Mucosa of descending colon (tissue), 3 donors: ENCODE data around the gene SRGAP3. TPM values are rescaled to one million over a fixed set of nuclear protein-coding genes. Genes with fewer than 3 reads are reported as not detected.

ENCODE experiments used
- ATAC-seq: fragments of 200-7000 bp; cut with Tn5 transposase; one replicate; pipeline ENCODE4 v1.9.1; 2020; ENCODE audit warnings: mild to moderate bottlenecking, moderate library complexity
- DNase-seq, 3 donors: peaks; one replicate each; pipeline ENCODE4 v3.0.0-alpha.2; 2020
- H3K36me3 ChIP-seq: fragments of 200-600 bp; one replicate; pipeline ENCODE4 v1.8.0; 2021; ENCODE audit warnings: low read depth, mild to moderate bottlenecking
- H3K4me1 ChIP-seq: fragments of 200-600 bp; one replicate; pipeline ENCODE4 v1.8.0; 2021; ENCODE audit warnings: low read depth, mild to moderate bottlenecking
- H3K4me3 ChIP-seq: fragments of 200-600 bp; one replicate; pipeline ENCODE4 v1.8.0; 2021; ENCODE audit warnings: mild to moderate bottlenecking
- H3K9me3 ChIP-seq: fragments of 200-600 bp; one replicate; pipeline ENCODE4 v1.8.0; 2021; ENCODE audit warnings: mild to moderate bottlenecking
- intact Hi-C, 2 donors: fragments of 100-400 bp; cut with DNase I in 1 of 2; cut with micrococcal nuclease in 1 of 2; formaldehyde crosslinking; loops; one replicate each; pipeline versions ENCODE4 v1.11.0 to v1.11.1; 2022; cut with DNase I, micrococcal nuclease
- total RNA-seq, 3 donors: library from RNA; stranded (reverse); fragmentation: NEBNext Ultra II Directional in 2 of 3; extraction: Animal tissue kit (Norgen Biotek cat#: 25700) in 2 of 3; gene quantifications; one replicate each; pipeline versions ENCODE4 v1.2.1 to v1.2.4, GENCODE V29; 2021 to 2023
- TF ChIP-seq, protein P1 (sequence below): fragments of 200-600 bp; IDR thresholded peaks from one replicate; pipeline ENCODE4 v1.8.0; 2022; ENCODE audit warnings: antibody characterized with exemption, mild to moderate bottlenecking
- donor health status: DM: no; HTN: no; CAD: no; lungs with moderate emphysema.
- donor health status: DM: no; HTN: no; CAD: no.
- donor health status: DM: no; HTN: yes; CAD: no.

The SRGAP3 gene
- total RNA-seq, 3 donors from 2014 or later, result 6.4 to 9.0 (median 8.6) TPM

DNA sequence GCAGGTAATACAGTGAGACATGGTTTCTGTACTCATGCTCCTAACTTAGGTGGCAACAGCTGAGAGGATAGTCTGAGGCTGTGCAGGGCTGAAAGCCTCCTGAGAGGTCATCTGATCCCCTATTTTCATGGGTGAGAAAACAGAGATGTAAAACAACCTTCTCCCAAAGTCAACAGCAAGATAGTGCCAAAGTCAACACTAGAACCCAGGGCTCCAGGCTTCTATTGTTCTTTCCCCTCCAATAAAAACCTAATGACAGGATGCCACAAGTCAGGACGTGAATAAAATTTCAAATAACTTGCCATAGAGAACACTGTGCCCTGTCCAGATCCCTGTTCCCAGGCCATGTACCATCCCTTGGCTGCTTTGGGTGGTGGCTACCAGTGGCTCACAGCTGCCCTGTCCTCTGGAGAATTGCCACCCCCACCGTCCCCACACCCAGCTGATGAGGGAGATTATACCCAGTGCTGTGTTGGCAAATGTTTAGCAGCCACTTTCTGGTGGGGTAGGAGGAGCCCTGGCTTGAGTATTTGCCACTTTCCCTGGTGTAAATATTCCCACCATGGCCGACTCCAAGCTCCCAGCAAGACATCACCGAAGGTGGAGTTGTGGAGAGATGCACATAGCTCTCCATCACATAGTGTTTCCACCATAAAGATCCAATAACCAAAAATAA is 54.8 kb downstream of the SRGAP3 start:
- intact Hi-C loops, result no loop called here
- Histone ChIP-seq H3K9me3 (no peaks in the 10 kb centered on the region), H3K36me3 (no peaks in the 10 kb centered on the region), H3K4me1 (peaks cover 2% of the 10 kb centered on the region), H3K4me3 (no peak overlapping the region)
- TF ChIP-seq, protein P1, sequence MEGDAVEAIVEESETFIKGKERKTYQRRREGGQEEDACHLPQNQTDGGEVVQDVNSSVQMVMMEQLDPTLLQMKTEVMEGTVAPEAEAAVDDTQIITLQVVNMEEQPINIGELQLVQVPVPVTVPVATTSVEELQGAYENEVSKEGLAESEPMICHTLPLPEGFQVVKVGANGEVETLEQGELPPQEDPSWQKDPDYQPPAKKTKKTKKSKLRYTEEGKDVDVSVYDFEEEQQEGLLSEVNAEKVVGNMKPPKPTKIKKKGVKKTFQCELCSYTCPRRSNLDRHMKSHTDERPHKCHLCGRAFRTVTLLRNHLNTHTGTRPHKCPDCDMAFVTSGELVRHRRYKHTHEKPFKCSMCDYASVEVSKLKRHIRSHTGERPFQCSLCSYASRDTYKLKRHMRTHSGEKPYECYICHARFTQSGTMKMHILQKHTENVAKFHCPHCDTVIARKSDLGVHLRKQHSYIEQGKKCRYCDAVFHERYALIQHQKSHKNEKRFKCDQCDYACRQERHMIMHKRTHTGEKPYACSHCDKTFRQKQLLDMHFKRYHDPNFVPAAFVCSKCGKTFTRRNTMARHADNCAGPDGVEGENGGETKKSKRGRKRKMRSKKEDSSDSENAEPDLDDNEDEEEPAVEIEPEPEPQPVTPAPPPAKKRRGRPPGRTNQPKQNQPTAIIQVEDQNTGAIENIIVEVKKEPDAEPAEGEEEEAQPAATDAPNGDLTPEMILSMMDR, result no peak
- peak; percentile 82 for ATAC-seq
- peak in 1 of 3 donors; percentile 24 for DNase-seq

DNA sequence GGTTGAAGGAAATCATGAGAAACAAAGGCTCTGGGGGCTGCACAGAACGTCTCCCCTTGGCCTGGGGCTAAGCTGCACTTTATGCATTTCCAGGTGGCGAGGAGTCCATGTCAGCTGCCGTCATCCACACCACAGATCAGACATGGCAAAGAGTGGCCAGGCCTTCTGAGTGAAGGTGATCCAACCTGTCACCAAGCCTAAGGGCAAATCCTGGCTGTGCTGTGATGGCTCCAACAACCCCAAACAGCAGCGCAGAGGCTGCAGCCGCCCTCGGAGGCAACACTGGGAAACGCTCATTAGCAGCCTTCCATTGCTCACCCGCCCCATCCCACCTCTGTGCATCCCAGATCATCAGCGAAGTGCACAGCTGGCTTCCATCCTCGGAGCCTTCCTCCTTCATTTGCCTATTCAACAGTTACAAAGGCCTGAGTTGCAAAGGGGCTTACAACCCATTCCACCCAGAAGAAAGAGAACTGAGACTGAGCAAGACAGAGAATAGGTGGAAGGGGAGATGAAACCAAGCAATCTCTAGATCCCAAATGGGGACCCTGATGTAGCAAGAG is 55.7 kb downstream of the SRGAP3 start:
- DNase-seq (no peak), ATAC-seq (no peak)
- H3K36me3 ChIP-seq, result no peaks in the 10 kb centered on the region
- TF ChIP-seq, protein P1, result no peak
- H3K9me3 ChIP-seq, result no peaks in the 10 kb centered on the region
- peaks cover 2% of the 10 kb centered on the region for H3K4me1 ChIP-seq
- intact Hi-C loops, result no loop called here
- no peak overlapping the region for H3K4me3 ChIP-seq

DNA sequence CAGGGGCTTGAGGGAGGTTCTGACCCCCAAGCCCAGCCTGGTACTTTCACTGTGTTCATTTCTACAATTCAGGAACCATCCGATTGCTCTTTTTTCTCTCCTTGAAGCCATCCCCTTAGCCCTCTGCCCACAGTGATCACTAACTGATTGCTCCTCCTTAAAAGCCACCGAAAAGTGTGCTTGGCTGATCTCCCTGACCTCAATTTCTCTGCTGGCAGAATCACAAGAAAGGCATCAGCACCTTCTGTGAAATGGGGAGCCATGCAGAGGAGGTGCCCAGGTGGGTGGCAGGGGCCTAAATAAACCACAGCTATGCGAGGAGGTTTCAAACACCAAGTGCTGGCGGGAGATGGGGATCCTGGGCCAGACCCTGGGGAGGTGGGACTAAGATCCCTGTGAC is 56.2 kb downstream of the SRGAP3 start:
- intact Hi-C loops, result no loop called here
- DNase-seq (no peak), ATAC-seq (no peak)
- TF ChIP-seq, protein P1, result no peak
- Histone ChIP-seq H3K4me1 (peaks cover 2% of the 10 kb centered on the region), H3K9me3 (no peaks in the 10 kb centered on the region), H3K36me3 (no peaks in the 10 kb centered on the region), H3K4me3 (no peak overlapping the region)

DNA sequence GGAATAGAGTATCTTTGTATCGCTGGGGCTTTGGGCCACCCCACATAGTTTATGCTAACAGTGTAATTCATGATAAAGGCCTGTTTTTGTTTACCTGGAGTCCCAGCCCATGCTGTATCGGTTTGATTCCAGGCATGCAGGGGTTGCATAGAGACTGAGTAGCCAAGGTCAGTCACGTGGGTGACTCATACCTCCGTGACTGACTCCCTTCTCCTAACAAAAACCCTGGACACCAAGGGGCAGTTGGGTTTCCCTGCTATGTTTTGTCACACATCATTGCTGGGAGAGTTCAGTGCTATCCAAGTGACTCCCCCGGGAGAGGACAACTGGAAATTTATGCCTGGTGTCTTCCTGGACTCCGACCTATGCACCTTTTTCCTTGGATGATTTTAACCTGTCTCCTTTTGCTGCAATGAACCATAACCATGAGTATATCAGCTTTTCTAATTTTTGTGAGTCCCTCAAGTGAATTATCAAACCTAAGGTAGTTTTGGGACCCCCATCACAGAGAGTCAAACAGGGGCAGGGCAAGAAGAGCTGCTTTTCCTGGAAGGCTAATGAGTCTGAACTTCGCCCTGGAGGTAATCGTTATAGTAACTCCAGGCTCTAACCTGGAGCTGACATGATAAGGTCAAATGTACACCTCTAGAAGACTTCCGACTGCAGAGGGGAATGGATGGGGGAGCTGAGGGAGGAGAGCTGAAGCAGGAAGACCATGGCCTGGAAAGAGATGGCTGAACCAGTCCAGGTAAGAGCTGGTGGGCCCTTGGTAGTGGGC is 57.0 kb downstream of the SRGAP3 start:
- H3K36me3 ChIP-seq, result no peaks in the 10 kb centered on the region
- DNase-seq (no peak), ATAC-seq (peak; percentile 23)
- no peaks in the 10 kb centered on the region for H3K9me3 ChIP-seq
- peaks cover 2% of the 10 kb centered on the region for H3K4me1 ChIP-seq
- no peak overlapping the region for H3K4me3 ChIP-seq
- TF ChIP-seq, protein P1, result no peak
- intact Hi-C loops, result no loop called here

GRCh38 chr3:9190276-9190675 is 59.2 kb downstream of the SRGAP3 start:
- TF ChIP-seq, protein P1, result no peak
- no peak overlapping the region for H3K4me3 ChIP-seq
- H3K9me3 ChIP-seq, result no peaks in the 10 kb centered on the region
- ATAC-seq (no peak), DNase-seq (no peak)
- intact Hi-C loops, result no loop called here
- no peaks in the 10 kb centered on the region for H3K36me3 ChIP-seq
- peaks cover 2% of the 10 kb centered on the region for H3K4me1 ChIP-seq
